Measurements from ENCODE around the gene AHDC1.

- TF ChIP-seq POLR2A (IDR thresholded peaks at IDR 0.05; ENCODE audit: low read length), result no peak
- TF ChIP-seq GATA1 (IDR thresholded peaks at IDR 0.05; ENCODE audit: low read depth, low read length), result no peak
Observed at GRCh38 chr1:27562534-27563340, 41.2 kb downstream of the AHDC1 start.

All from erythroblast (primary cell).